ENCODE measurements around the gene HS3ST5.

Gene HS3ST5

GRCh38 chr6:114159727-114160126, 183.1 kb downstream of the HS3ST5 start:
- Histone ChIP-seq H3K27ac (ENCODE audit: low read length, poor library complexity, severe bottlenecking) (no peak overlapping the region), H3K9me3 (ENCODE audit: control insufficient read depth, low read length) (no peaks in the 10 kb centered on the region), H3K4me2 (ENCODE audit: low read length, poor library complexity, severe bottlenecking) (no peak overlapping the region), H2BK5ac (ENCODE audit: low read depth, low read length, poor library complexity, severe bottlenecking) (no peak overlapping the region), H3K9ac (ENCODE audit: low read length) (no peak overlapping the region), H3K4me3 (ENCODE audit: insufficient read depth in 1 of 2, low read depth in 1 of 2, low read length in 2 of 2) (no peak overlapping the region), H2BK12ac (ENCODE audit: low read length in 2 of 2) (no peak overlapping the region), H2AK5ac (ENCODE audit: low read length, severe bottlenecking) (no peak overlapping the region), H3K4ac (ENCODE audit: low read depth in 1 of 2, low read length in 2 of 2) (no peak overlapping the region), H2BK15ac (ENCODE audit: low read depth, poor library complexity, severe bottlenecking) (no peak overlapping the region), H3K18ac (ENCODE audit: low read depth in 1 of 2, low read length in 2 of 2) (no peak overlapping the region), H3K4me1 (ENCODE audit: control insufficient read depth, insufficient read depth, low read depth, low read length) (no peaks in the 10 kb centered on the region), H3K36me3 (ENCODE audit: control insufficient read depth in 1 of 2, insufficient read depth in 2 of 2, low read depth in 1 of 2, low read length in 2 of 2) (no peaks in the 10 kb centered on the region), H3K14ac (ENCODE audit: low read length in 2 of 2) (no peak overlapping the region), H3K79me1 (replicated peaks; ENCODE audit: low read length, poor library complexity, severe bottlenecking) (no peaks in the 10 kb centered on the region), H2BK120ac (ENCODE audit: low read depth, low read length) (no peak overlapping the region), H4K8ac (ENCODE audit: low read length) (no peak overlapping the region), H4K91ac (ENCODE audit: low read length) (no peak overlapping the region), H3K23ac (ENCODE audit: low read length in 2 of 2) (no peak overlapping the region), H2AFZ (ENCODE audit: low read depth, low read length) (no peak overlapping the region), H3K27me3 (ENCODE audit: control insufficient read depth in 1 of 2, insufficient read depth in 1 of 2, low read length in 2 of 2) (no peaks in the 10 kb centered on the region)
- DNase-seq = no peak

GRCh38 chr6:114158838-114159694, 183.8 kb downstream of the HS3ST5 start:
- Histone ChIP-seq H2AFZ (ENCODE audit: low read depth, low read length) (no peak overlapping the region), H3K4ac (ENCODE audit: low read depth in 1 of 2, low read length in 2 of 2) (no peak overlapping the region), H2BK15ac (ENCODE audit: low read depth, poor library complexity, severe bottlenecking) (no peak overlapping the region), H3K9me3 (ENCODE audit: control insufficient read depth, low read length) (no peaks in the 10 kb centered on the region), H3K4me3 (ENCODE audit: insufficient read depth in 1 of 2, low read depth in 1 of 2, low read length in 2 of 2) (no peak overlapping the region), H3K27me3 (ENCODE audit: control insufficient read depth in 1 of 2, insufficient read depth in 1 of 2, low read length in 2 of 2) (no peaks in the 10 kb centered on the region), H2BK120ac (ENCODE audit: low read depth, low read length) (no peak overlapping the region), H3K4me1 (ENCODE audit: control insufficient read depth, insufficient read depth, low read depth, low read length) (no peaks in the 10 kb centered on the region), H3K79me1 (replicated peaks; ENCODE audit: low read length, poor library complexity, severe bottlenecking) (no peaks in the 10 kb centered on the region), H4K91ac (ENCODE audit: low read length) (no peak overlapping the region), H3K36me3 (ENCODE audit: control insufficient read depth in 1 of 2, insufficient read depth in 2 of 2, low read depth in 1 of 2, low read length in 2 of 2) (no peaks in the 10 kb centered on the region), H3K18ac (ENCODE audit: low read depth in 1 of 2, low read length in 2 of 2) (no peak overlapping the region), H2BK12ac (ENCODE audit: low read length in 2 of 2) (no peak overlapping the region), H3K27ac (ENCODE audit: low read length, poor library complexity, severe bottlenecking) (no peak overlapping the region), H3K9ac (ENCODE audit: low read length) (no peak overlapping the region), H3K4me2 (ENCODE audit: low read length, poor library complexity, severe bottlenecking) (no peak overlapping the region), H2AK5ac (ENCODE audit: low read length, severe bottlenecking) (no peak overlapping the region), H4K8ac (ENCODE audit: low read length) (no peak overlapping the region), H3K14ac (ENCODE audit: low read length in 2 of 2) (no peak overlapping the region), H2BK5ac (ENCODE audit: low read depth, low read length, poor library complexity, severe bottlenecking) (no peak overlapping the region), H3K23ac (ENCODE audit: low read length in 2 of 2) (no peak overlapping the region)
- no peak for DNase-seq
- no CpG with 5 or more reads among the region's 2 CpGs for WGBS

GRCh38 chr6:114158411-114158810, 184.4 kb downstream of the HS3ST5 start:
- no peak overlapping the region for H2BK120ac ChIP-seq (ENCODE audit: low read depth, low read length)
- no peak overlapping the region for H3K18ac ChIP-seq (ENCODE audit: low read depth in 1 of 2, low read length in 2 of 2)
- no peak overlapping the region for H4K8ac ChIP-seq (ENCODE audit: low read length)
- no peaks in the 10 kb centered on the region for H3K36me3 ChIP-seq (ENCODE audit: control insufficient read depth in 1 of 2, insufficient read depth in 2 of 2, low read depth in 1 of 2, low read length in 2 of 2)
- H3K79me1 ChIP-seq (replicated peaks; ENCODE audit: low read length, poor library complexity, severe bottlenecking) = no peaks in the 10 kb centered on the region
- no peak overlapping the region for H3K27ac ChIP-seq (ENCODE audit: low read length, poor library complexity, severe bottlenecking)
- H3K4me1 ChIP-seq (ENCODE audit: control insufficient read depth, insufficient read depth, low read depth, low read length) = no peaks in the 10 kb centered on the region
- H2BK12ac ChIP-seq (ENCODE audit: low read length in 2 of 2) = no peak overlapping the region
- H2BK15ac ChIP-seq (ENCODE audit: low read depth, poor library complexity, severe bottlenecking) = no peak overlapping the region
- H2BK5ac ChIP-seq (ENCODE audit: low read depth, low read length, poor library complexity, severe bottlenecking) = no peak overlapping the region
- no peaks in the 10 kb centered on the region for H3K9me3 ChIP-seq (ENCODE audit: control insufficient read depth, low read length)
- H3K9ac ChIP-seq (ENCODE audit: low read length) = no peak overlapping the region
- no peak overlapping the region for H3K4ac ChIP-seq (ENCODE audit: low read depth in 1 of 2, low read length in 2 of 2)
- H3K4me3 ChIP-seq (ENCODE audit: insufficient read depth in 1 of 2, low read depth in 1 of 2, low read length in 2 of 2) = no peak overlapping the region
- no peak for DNase-seq
- no peak overlapping the region for H3K23ac ChIP-seq (ENCODE audit: low read length in 2 of 2)
- H3K14ac ChIP-seq (ENCODE audit: low read length in 2 of 2) = no peak overlapping the region
- no peak overlapping the region for H3K4me2 ChIP-seq (ENCODE audit: low read length, poor library complexity, severe bottlenecking)
- H2AK5ac ChIP-seq (ENCODE audit: low read length, severe bottlenecking) = no peak overlapping the region
- no peaks in the 10 kb centered on the region for H3K27me3 ChIP-seq (ENCODE audit: control insufficient read depth in 1 of 2, insufficient read depth in 1 of 2, low read length in 2 of 2)
- WGBS = no CpG with 5 or more reads among the region's 1 CpG
- no peak overlapping the region for H2AFZ ChIP-seq (ENCODE audit: low read depth, low read length)
- no peak overlapping the region for H4K91ac ChIP-seq (ENCODE audit: low read length)

- no peak for DNase-seq
- Histone ChIP-seq H2BK120ac (ENCODE audit: low read depth, low read length) (no peak overlapping the region), H3K36me3 (ENCODE audit: control insufficient read depth in 1 of 2, insufficient read depth in 2 of 2, low read depth in 1 of 2, low read length in 2 of 2) (no peaks in the 10 kb centered on the region), H3K4me2 (ENCODE audit: low read length, poor library complexity, severe bottlenecking) (no peak overlapping the region), H2BK15ac (ENCODE audit: low read depth, poor library complexity, severe bottlenecking) (no peak overlapping the region), H3K14ac (ENCODE audit: low read length in 2 of 2) (no peak overlapping the region), H2BK12ac (ENCODE audit: low read length in 2 of 2) (no peak overlapping the region), H3K18ac (ENCODE audit: low read depth in 1 of 2, low read length in 2 of 2) (no peak overlapping the region), H2AFZ (ENCODE audit: low read depth, low read length) (no peak overlapping the region), H3K9me3 (ENCODE audit: control insufficient read depth, low read length) (no peaks in the 10 kb centered on the region), H4K8ac (ENCODE audit: low read length) (no peak overlapping the region), H2AK5ac (ENCODE audit: low read length, severe bottlenecking) (no peak overlapping the region), H3K27me3 (ENCODE audit: control insufficient read depth in 1 of 2, insufficient read depth in 1 of 2, low read length in 2 of 2) (no peaks in the 10 kb centered on the region), H3K9ac (ENCODE audit: low read length) (no peak overlapping the region), H3K27ac (ENCODE audit: low read length, poor library complexity, severe bottlenecking) (no peak overlapping the region), H3K4ac (ENCODE audit: low read depth in 1 of 2, low read length in 2 of 2) (no peak overlapping the region), H3K79me1 (replicated peaks; ENCODE audit: low read length, poor library complexity, severe bottlenecking) (no peaks in the 10 kb centered on the region), H3K4me1 (ENCODE audit: control insufficient read depth, insufficient read depth, low read depth, low read length) (no peaks in the 10 kb centered on the region), H2BK5ac (ENCODE audit: low read depth, low read length, poor library complexity, severe bottlenecking) (no peak overlapping the region), H4K91ac (ENCODE audit: low read length) (no peak overlapping the region), H3K4me3 (ENCODE audit: insufficient read depth in 1 of 2, low read depth in 1 of 2, low read length in 2 of 2) (no peak overlapping the region), H3K23ac (ENCODE audit: low read length in 2 of 2) (no peak overlapping the region)
- 81% methylated on average over 2 of the region's 2 CpGs for WGBS
Observed at GRCh38 chr6:114157848-114158247, 185.0 kb downstream of the HS3ST5 start.
